Endothelial cell (in vitro differentiated cells): ENCODE data around the gene CDH23. TPM values are rescaled to one million over a fixed set of nuclear protein-coding genes. Genes with fewer than 3 reads are reported as not detected.

Experiments used
- DNase-seq: peaks from one replicate; pipeline ENCODE4 v3.0.0; 2021; ENCODE audit warnings: low spot score
- H3K27ac Mint-ChIP-seq: one replicate; pipeline ENCODE4 v1.8.0; 2021; ENCODE audit warnings: mixed read lengths, inconsistent platforms; ENCODE audit not compliant: unreplicated experiment
- H3K27me3 Mint-ChIP-seq: one replicate; pipeline ENCODE4 v1.8.0; 2021; ENCODE audit warnings: mild to moderate bottlenecking, moderate library complexity, mixed read lengths, inconsistent platforms; ENCODE audit not compliant: unreplicated experiment
- H3K36me3 Mint-ChIP-seq: one replicate; pipeline ENCODE4 v1.8.0; 2021; ENCODE audit warnings: mild to moderate bottlenecking, low read depth, mixed read lengths, inconsistent platforms; ENCODE audit not compliant: unreplicated experiment
- H3K4me1 Mint-ChIP-seq: one replicate; pipeline ENCODE4 v1.8.0; 2021; ENCODE audit warnings: mild to moderate bottlenecking, mixed read lengths, inconsistent platforms; ENCODE audit not compliant: unreplicated experiment
- H3K4me3 Mint-ChIP-seq: one replicate; pipeline ENCODE4 v1.8.0; 2021; ENCODE audit warnings: mild to moderate bottlenecking, mixed read lengths, inconsistent platforms; ENCODE audit not compliant: unreplicated experiment
- H3K9me3 Mint-ChIP-seq: one replicate; pipeline ENCODE4 v1.8.0; 2021; ENCODE audit warnings: mixed read lengths, inconsistent platforms; ENCODE audit not compliant: unreplicated experiment
- total RNA-seq: library from RNA; stranded (reverse); fragmentation: NEBNext Ultra II Directional; extraction: Animal tissue kit (Norgen Biotek cat#: 25700); gene quantifications from one replicate; pipeline ENCODE4 v1.2.1, GENCODE V29; 2021; ENCODE audit not compliant: unreplicated experiment
- TF ChIP-seq, protein P1 (sequence below): fragments of 200-600 bp; sonication (generic); IDR thresholded peaks from one replicate; pipeline ENCODE4 v1.5.0; 2021; ENCODE audit warnings: antibody characterized with exemption; ENCODE audit not compliant: unreplicated experiment

Gene CDH23
- total RNA-seq, 1 donor from 2014 or later: 0.54 TPM

DNA sequence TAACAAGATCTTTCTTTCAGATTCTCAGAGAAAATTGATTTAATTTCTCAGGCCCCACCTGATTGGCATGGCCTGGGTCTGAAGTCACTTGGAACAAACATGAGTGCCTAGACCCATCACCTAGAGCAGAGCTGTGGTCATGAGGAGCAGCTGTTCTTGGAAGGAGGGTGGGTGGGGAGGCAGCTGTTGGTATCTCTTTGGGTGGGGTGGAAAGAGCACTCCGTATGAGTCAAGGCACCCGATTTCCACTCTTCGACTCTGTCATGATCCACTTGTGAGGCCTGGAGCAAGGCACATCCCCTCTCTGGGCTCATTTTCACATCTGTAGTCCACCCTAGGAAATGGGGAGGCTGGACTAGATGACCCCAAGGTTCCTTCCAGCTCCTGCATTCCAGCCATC lies 166.2 kb downstream of the CDH23 start:
- no peak for DNase-seq
- H3K36me3 Mint-ChIP-seq: no peaks in the 10 kb centered on the region
- H3K27ac Mint-ChIP-seq: no peak overlapping the region
- TF ChIP-seq, protein P1, sequence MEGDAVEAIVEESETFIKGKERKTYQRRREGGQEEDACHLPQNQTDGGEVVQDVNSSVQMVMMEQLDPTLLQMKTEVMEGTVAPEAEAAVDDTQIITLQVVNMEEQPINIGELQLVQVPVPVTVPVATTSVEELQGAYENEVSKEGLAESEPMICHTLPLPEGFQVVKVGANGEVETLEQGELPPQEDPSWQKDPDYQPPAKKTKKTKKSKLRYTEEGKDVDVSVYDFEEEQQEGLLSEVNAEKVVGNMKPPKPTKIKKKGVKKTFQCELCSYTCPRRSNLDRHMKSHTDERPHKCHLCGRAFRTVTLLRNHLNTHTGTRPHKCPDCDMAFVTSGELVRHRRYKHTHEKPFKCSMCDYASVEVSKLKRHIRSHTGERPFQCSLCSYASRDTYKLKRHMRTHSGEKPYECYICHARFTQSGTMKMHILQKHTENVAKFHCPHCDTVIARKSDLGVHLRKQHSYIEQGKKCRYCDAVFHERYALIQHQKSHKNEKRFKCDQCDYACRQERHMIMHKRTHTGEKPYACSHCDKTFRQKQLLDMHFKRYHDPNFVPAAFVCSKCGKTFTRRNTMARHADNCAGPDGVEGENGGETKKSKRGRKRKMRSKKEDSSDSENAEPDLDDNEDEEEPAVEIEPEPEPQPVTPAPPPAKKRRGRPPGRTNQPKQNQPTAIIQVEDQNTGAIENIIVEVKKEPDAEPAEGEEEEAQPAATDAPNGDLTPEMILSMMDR: no peak
- peaks cover 5% of the 10 kb centered on the region for H3K27me3 Mint-ChIP-seq
- no peak overlapping the region for H3K4me3 Mint-ChIP-seq
- H3K9me3 Mint-ChIP-seq: no peaks in the 10 kb centered on the region
- H3K4me1 Mint-ChIP-seq: peaks cover 16% of the 10 kb centered on the region

DNA sequence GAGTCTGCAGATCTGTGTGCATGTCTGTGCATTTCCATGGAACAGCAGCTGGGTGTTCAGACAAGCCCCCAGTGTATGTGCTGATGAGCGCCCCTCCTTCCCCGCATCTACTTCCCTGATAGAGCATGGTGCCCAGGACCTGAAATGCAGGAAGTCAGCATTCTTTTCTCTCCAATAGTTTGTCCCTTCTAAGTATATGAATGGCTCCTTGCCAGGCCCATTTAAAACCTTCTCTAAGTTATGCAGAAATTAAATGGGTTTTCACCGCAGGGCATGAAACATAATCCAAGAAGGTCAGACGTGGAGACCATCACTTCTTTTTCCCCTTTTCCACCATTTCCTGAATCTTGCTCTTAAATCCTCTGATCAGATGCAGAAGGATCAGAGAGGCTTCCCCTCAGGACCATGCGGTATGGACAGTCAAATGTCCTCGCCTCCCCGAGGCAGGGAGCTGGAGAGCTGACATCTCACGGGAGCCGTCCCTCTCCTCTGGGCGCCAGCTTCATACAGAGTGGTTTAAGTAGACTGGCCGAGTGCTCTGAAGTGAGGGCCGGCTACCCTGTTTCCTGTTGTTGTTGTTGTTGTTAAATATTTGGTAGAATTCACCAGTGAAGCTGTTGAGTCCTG lies 167.6 kb downstream of the CDH23 start:
- TF ChIP-seq, protein P1: no peak
- Mint-ChIP-seq H3K4me3 (no peak overlapping the region), H3K4me1 (peaks cover 16% of the 10 kb centered on the region), H3K27ac (no peak overlapping the region), H3K9me3 (no peaks in the 10 kb centered on the region), H3K27me3 (peaks cover 5% of the 10 kb centered on the region), H3K36me3 (no peaks in the 10 kb centered on the region)
- DNase-seq: no peak

DNA sequence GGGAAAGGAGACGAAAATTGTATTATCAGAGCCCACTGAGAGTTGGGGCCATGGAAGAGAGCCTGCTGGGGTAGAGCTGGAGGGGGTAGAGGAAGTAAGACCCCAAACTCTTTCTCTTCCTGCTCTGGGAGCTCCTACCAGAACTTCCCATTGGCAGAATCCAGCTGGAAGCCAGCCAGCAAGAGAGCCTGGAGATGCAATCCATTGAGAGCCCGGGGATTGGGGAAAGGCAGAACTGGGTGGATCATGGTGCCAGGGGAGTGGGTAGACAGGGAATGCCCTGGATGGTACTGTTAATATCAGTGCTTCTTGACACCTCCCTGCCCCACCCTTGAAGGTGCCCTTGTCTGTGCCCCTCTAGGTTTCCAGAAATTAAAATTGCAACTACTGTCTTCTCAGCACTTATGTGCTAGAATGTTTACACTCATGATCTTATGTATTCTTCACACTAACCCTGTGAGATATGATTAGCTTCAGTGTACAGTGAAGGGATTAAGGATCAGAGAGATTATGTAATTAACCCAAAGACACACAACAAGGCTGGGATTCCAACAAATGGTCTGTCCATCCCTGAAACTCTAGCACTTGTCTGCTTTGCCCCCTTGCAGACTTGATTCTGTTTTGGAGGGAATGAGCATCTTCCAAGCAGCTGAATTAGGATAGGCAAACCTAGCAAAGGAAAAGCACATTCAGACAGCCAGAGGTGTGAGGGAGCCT lies 168.7 kb downstream of the CDH23 start:
- H3K36me3 Mint-ChIP-seq: no peaks in the 10 kb centered on the region
- no peak overlapping the region for H3K27ac Mint-ChIP-seq
- peaks cover 16% of the 10 kb centered on the region for H3K4me1 Mint-ChIP-seq
- no peak for DNase-seq
- TF ChIP-seq, protein P1: no peak
- H3K9me3 Mint-ChIP-seq: no peaks in the 10 kb centered on the region
- no peak overlapping the region for H3K4me3 Mint-ChIP-seq
- H3K27me3 Mint-ChIP-seq: peaks cover 5% of the 10 kb centered on the region

DNA sequence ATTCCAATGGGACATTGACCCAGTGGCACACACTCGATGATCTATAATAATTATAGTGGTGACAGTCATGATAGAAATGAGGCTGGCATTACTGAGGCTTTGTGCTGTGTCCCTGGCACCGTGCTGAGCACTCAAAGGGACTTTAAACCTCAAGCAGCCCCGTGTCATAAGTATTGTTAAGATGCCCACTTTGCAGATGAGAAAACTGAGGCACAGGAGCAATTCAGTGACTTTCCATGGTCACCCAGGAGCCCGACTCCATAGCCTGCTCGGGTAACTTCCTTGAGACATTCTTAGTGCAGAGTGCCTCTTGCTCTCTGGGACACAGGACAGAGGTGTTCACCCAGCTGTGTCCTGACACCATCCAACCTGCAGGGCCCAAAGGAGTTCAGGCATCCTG lies 170.3 kb downstream of the CDH23 start:
- Mint-ChIP-seq H3K36me3 (no peaks in the 10 kb centered on the region), H3K27ac (no peak overlapping the region), H3K4me3 (no peak overlapping the region), H3K27me3 (peaks cover 3% of the 10 kb centered on the region), H3K9me3 (no peaks in the 10 kb centered on the region), H3K4me1 (peaks cover 8% of the 10 kb centered on the region)
- TF ChIP-seq, protein P1: no peak
- DNase-seq: no peak

DNA sequence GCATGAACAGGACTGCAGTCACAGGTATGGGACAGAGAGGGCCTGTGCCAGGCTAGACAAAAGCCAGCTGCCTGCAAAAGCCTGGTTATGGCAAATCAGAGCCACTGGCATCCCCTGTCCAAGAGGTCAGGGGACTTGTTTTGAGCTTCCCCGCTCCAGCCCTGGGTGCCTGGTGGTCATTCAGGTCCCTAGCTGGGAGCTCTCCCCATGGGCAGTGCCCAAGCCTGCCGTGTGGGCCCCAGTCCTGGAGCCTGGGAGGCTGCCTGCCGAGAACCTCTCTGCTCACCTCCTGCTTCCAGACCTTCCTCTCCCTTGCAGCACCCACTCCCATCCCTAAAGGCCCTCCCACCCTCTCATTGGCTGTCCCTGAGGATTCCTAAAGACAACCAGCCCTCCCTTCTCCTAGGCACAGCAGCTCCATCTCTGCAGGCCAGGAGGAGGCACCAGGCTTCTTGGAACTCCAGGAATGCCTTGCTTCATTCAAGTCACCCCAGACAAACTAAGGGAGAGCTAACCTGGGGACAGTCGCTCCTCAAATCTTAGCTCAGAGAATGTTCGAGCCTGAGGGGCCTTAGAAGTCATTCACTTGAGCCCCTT lies 172.3 kb downstream of the CDH23 start:
- no peak overlapping the region for H3K4me3 Mint-ChIP-seq
- peaks cover 9% of the 10 kb centered on the region for H3K27me3 Mint-ChIP-seq
- H3K4me1 Mint-ChIP-seq: peaks cover 7% of the 10 kb centered on the region
- no peaks in the 10 kb centered on the region for H3K9me3 Mint-ChIP-seq
- no peak for DNase-seq
- H3K36me3 Mint-ChIP-seq: no peaks in the 10 kb centered on the region
- no peak overlapping the region for H3K27ac Mint-ChIP-seq
- TF ChIP-seq, protein P1: no peak
